Keratinocyte (primary cell): ENCODE measurements around the gene WDR7. TPM values are rescaled to one million over a fixed set of nuclear protein-coding genes. Genes with fewer than 3 reads are reported as not detected.

ENCODE experiments used
- DNase-seq: peaks from one replicate; pipeline ENCODE4 v3.0.0-alpha.2; 2011; ENCODE audit warnings: low read depth, missing footprints, low spot score
- FAIRE-seq: peaks from 2 replicates; lab custom pipeline; 2011; peaks lifted over from hg19 to GRCh38; lab: Jason Lieb, UNC
- H2AFZ ChIP-seq: 2 replicates; pipeline ENCODE4 v1.6.0; 2012; ENCODE audit warnings: low read length, control low read depth, inconsistent platforms; ENCODE audit not compliant: control insufficient read depth
- H3K27ac ChIP-seq: 2 replicates; pipeline ENCODE4 v1.5.1; 2011; ENCODE audit warnings: low read length; ENCODE audit not compliant: control insufficient read depth, insufficient read depth
- H3K27me3 ChIP-seq: 3 replicates; pipeline ENCODE4 v1.6.0; 2011; ENCODE audit warnings: low read length; ENCODE audit not compliant: control insufficient read depth, insufficient read depth; ENCODE audit errors: extremely low read depth
- H3K36me3 ChIP-seq, 2 experiments: 2 replicates in 1 of 2; 3 replicates in 1 of 2; pipeline ENCODE4 v1.5.1; 2011; ENCODE audit warnings: low read length in 2 of 2, mild to moderate bottlenecking in 1 of 2; ENCODE audit not compliant: control insufficient read depth in 2 of 2, insufficient read depth in 2 of 2; ENCODE audit errors: extremely low read depth in 1 of 2
- H3K4me1 ChIP-seq: 3 replicates; pipeline ENCODE4 v1.5.1; 2011; ENCODE audit warnings: low read length; ENCODE audit not compliant: control insufficient read depth, insufficient read depth; ENCODE audit errors: extremely low read depth
- H3K4me2 ChIP-seq: 3 replicates; pipeline ENCODE4 v1.6.0; 2011; ENCODE audit warnings: low read depth, low read length; ENCODE audit not compliant: control insufficient read depth, insufficient read depth; ENCODE audit errors: extremely low read depth
- H3K4me3 ChIP-seq, 3 experiments: fragments of 200-600 bp in 1 of 3; sonication (generic) in 1 of 3; 2 replicates in 2 of 3; 3 replicates in 1 of 3; pipeline ENCODE4 v1.5.1; 2011 to 2016; ENCODE audit warnings: low read length in 3 of 3, mild to moderate bottlenecking in 3 of 3, control low read depth in 2 of 3, inconsistent platforms in 1 of 3, low read depth in 1 of 3, mixed read lengths in 1 of 3, mixed run types in 1 of 3, moderate library complexity in 1 of 3; ENCODE audit not compliant: control insufficient read depth in 2 of 3, insufficient read depth in 2 of 3; ENCODE audit errors: extremely low read depth in 1 of 3
- H3K79me2 ChIP-seq: 2 replicates; pipeline ENCODE4 v1.6.0; 2012; ENCODE audit warnings: low read length; ENCODE audit not compliant: control insufficient read depth, insufficient read depth
- H3K9ac ChIP-seq: 3 replicates; pipeline ENCODE4 v1.6.0; 2011; ENCODE audit warnings: low read length; ENCODE audit not compliant: control insufficient read depth, insufficient read depth; ENCODE audit errors: extremely low read depth
- H3K9me1 ChIP-seq: 3 replicates; pipeline ENCODE4 v1.6.0; 2011; ENCODE audit warnings: low read length; ENCODE audit not compliant: control insufficient read depth, insufficient read depth; ENCODE audit errors: extremely low read depth
- H3K9me3 ChIP-seq: 2 replicates; pipeline ENCODE4 v1.5.1; 2012; ENCODE audit warnings: low read depth, low read length; ENCODE audit not compliant: control insufficient read depth
- H4K20me1 ChIP-seq: 3 replicates; pipeline ENCODE4 v1.6.0; 2011; ENCODE audit warnings: low read length; ENCODE audit not compliant: control insufficient read depth, insufficient read depth; ENCODE audit errors: extremely low read depth
- CTCF ChIP-seq, 3 experiments: IDR thresholded peaks in 1 of 3; conservative IDR thresholded peaks in 1 of 3; optimal IDR thresholded peaks in 1 of 3; 2 replicates in 2 of 3; 3 replicates in 1 of 3; pipeline versions ENCODE3 to v1.5.1; 2011; ENCODE audit warnings: low read length in 3 of 3, mild to moderate bottlenecking in 3 of 3, moderate library complexity in 2 of 3, control low read depth in 1 of 3, inconsistent platforms in 1 of 3; ENCODE audit not compliant: insufficient read depth in 2 of 3; ENCODE audit errors: extremely low read depth in 1 of 3
- EZH2 ChIP-seq: IDR thresholded peaks from one replicate; pipeline ENCODE4 v1.6.1; 2012; ENCODE audit warnings: inconsistent platforms, mild to moderate bottlenecking, low read length, moderate library complexity
- dilution Hi-C: fragments of 300-500 bp; cut with MboI; formaldehyde crosslinking; loops from one replicate; pipeline ENCODE4 v1.7.0; 2020; ENCODE audit warnings: low sequenced_read_pairs; ENCODE audit not compliant: extremely low pct_ligation_motif_present
- polyA plus RNA-seq, 5 experiments: library from polyadenylated mRNA; depleted of rRNA in 3 of 5; stranded (reverse) in 3 of 5; stranded (forward) in 1 of 5; unstranded in 1 of 5; fragments of >200 nt; gene quantifications; 1 replicate in 1 of 5; 2 replicates in 3 of 5; 3 replicates in 1 of 5; pipeline versions ENCODE4 v1.2.1 to v1.2.3, GENCODE V29; 2011 to 2012; ENCODE audit warnings: missing spikeins in 2 of 5, low read depth in 1 of 5, low replicate concordance in 1 of 5

WDR7 gene
- polyA plus RNA-seq, 1 donor (not counting 4 experiments of a cell fraction or from before 2014, with no cell fraction given), result 6.9 TPM

- H3K4me3 ChIP-seq, result no peak overlapping the region
- no peaks in the 10 kb centered on the region for H3K9me3 ChIP-seq
- no peak overlapping the region for H3K4me2 ChIP-seq
- no peaks in the 10 kb centered on the region for H4K20me1 ChIP-seq
- H3K9ac ChIP-seq, result no peak overlapping the region
- DNase-seq (no peak), FAIRE-seq (no peak)
- H3K9me1 ChIP-seq, result no peaks in the 10 kb centered on the region
- no peaks in the 10 kb centered on the region for H3K27me3 ChIP-seq
- H2AFZ ChIP-seq, result no peak overlapping the region
- dilution Hi-C loops, result no loop called here
- H3K4me1 ChIP-seq, result no peaks in the 10 kb centered on the region
- TF ChIP-seq EZH2 (no peak), CTCF (optimal IDR thresholded peaks at IDR 0.05 in 1 of 3, IDR thresholded peaks at IDR 0.05 in 1 of 3, conservative IDR thresholded peaks at IDR 0.05 in 1 of 3; ENCODE audit: extremely low read depth in 1 of 3, insufficient read depth in 2 of 3, low read length in 3 of 3) (no peak)
- H3K36me3 ChIP-seq, result no peaks in the 10 kb centered on the region
- H3K79me2 ChIP-seq, result no peaks in the 10 kb centered on the region
- no peak overlapping the region for H3K27ac ChIP-seq
Measured at GRCh38 chr18:57080479-57080878, 429.3 kb downstream of the WDR7 start.

GRCh38 chr18:57081899-57082298 lies 430.7 kb downstream of the WDR7 start:
- dilution Hi-C loops, result no loop called here
- TF ChIP-seq EZH2 (no peak), CTCF (optimal IDR thresholded peaks at IDR 0.05 in 1 of 3, IDR thresholded peaks at IDR 0.05 in 1 of 3, conservative IDR thresholded peaks at IDR 0.05 in 1 of 3; ENCODE audit: extremely low read depth in 1 of 3, insufficient read depth in 2 of 3, low read length in 3 of 3) (no peak)

More at GRCh38 chr18:57081899-57082298, 430.7 kb downstream of the WDR7 start:
- FAIRE-seq, result no peak
- no peak overlapping the region for H3K4me2 ChIP-seq
- no peak overlapping the region for H3K9ac ChIP-seq
- no peaks in the 10 kb centered on the region for H3K27me3 ChIP-seq
- no peaks in the 10 kb centered on the region for H3K4me1 ChIP-seq
- H3K79me2 ChIP-seq, result no peaks in the 10 kb centered on the region
- no peaks in the 10 kb centered on the region for H4K20me1 ChIP-seq
- H3K9me1 ChIP-seq, result no peaks in the 10 kb centered on the region
- no peak overlapping the region for H3K4me3 ChIP-seq
- no peak for DNase-seq
- no peaks in the 10 kb centered on the region for H3K9me3 ChIP-seq
- H3K27ac ChIP-seq, result no peak overlapping the region
- no peaks in the 10 kb centered on the region for H3K36me3 ChIP-seq
- no peak overlapping the region for H2AFZ ChIP-seq
